HL-60 (cell line): ENCODE results near the gene EVI5.

Source experiments
- DNase-seq, 2 experiments: peaks; one replicate each; pipeline ENCODE4 v3.0.0-alpha.2; 2010 to 2020; ENCODE audit warnings: low read depth in 1 of 2, low spot score in 1 of 2
- H3K27ac ChIP-seq: fragments of 250-450 bp; sonication (Bioruptor Pico); replicated peaks from 2 replicates; pipeline ENCODE4 v1.5.1; 2020; ENCODE audit warnings: mild to moderate bottlenecking, moderate library complexity
- H3K27me3 ChIP-seq: fragments of 250-450 bp; sonication (Bioruptor Pico); 2 replicates; pipeline ENCODE4 v1.5.1; 2021; ENCODE audit warnings: mild to moderate bottlenecking, moderate library complexity; ENCODE audit not compliant: insufficient read depth, poor library complexity, severe bottlenecking
- H3K4me3 ChIP-seq: replicated peaks from 2 replicates; pipeline ENCODE4 v1.5.1; 2011; ENCODE audit warnings: mild to moderate bottlenecking, control low read depth, low read length; ENCODE audit not compliant: insufficient read depth
- GABPA ChIP-seq: IDR thresholded peaks from 2 replicates; pipeline ENCODE4 v1.6.1; 2012; ENCODE audit warnings: low read depth
- POLR2AphosphoS5 ChIP-seq: IDR thresholded peaks from 2 replicates; pipeline ENCODE4 v1.6.1; 2012; ENCODE audit warnings: low read depth
- REST ChIP-seq: IDR thresholded peaks from 2 replicates; pipeline ENCODE4 v1.6.1; 2012; ENCODE audit warnings: low read depth; ENCODE audit not compliant: insufficient replicate concordance
- SPI1 ChIP-seq: IDR thresholded peaks from 2 replicates; pipeline ENCODE4 v1.6.1; 2012; ENCODE audit warnings: low read depth, mild to moderate bottlenecking, borderline replicate concordance
- TF ChIP-seq, protein P1 (sequence below): IDR thresholded peaks from one replicate; pipeline ENCODE4 v1.5.1; 2011; ENCODE audit warnings: low read length, control low read depth, inconsistent platforms; ENCODE audit not compliant: insufficient read depth

The EVI5 gene

DNA sequence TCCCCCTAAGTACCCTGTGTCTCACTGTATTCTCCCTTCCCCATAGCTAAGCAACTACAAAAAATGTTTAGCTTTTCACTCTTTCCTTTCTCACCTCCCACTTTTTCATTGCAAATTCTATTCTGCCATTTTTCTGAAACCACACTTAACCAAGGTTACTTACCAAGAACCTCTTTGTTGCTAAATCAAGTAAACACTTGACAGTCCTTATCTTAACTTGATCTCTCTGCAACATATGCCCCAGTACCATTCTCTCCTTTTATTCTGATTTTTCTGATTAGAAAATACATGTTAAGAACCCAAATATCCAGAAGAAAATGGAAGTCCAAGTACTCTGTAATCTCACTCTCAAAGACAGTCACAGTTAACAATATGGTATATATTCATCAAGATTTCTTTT lies 16.0 kb downstream of the EVI5 start:
- no peak for TF ChIP-seq GABPA
- no peak for TF ChIP-seq SPI1
- TF ChIP-seq POLR2AphosphoS5, result no peak
- no peak for TF ChIP-seq REST
- TF ChIP-seq, protein P1, sequence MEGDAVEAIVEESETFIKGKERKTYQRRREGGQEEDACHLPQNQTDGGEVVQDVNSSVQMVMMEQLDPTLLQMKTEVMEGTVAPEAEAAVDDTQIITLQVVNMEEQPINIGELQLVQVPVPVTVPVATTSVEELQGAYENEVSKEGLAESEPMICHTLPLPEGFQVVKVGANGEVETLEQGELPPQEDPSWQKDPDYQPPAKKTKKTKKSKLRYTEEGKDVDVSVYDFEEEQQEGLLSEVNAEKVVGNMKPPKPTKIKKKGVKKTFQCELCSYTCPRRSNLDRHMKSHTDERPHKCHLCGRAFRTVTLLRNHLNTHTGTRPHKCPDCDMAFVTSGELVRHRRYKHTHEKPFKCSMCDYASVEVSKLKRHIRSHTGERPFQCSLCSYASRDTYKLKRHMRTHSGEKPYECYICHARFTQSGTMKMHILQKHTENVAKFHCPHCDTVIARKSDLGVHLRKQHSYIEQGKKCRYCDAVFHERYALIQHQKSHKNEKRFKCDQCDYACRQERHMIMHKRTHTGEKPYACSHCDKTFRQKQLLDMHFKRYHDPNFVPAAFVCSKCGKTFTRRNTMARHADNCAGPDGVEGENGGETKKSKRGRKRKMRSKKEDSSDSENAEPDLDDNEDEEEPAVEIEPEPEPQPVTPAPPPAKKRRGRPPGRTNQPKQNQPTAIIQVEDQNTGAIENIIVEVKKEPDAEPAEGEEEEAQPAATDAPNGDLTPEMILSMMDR, result no peak
- Histone ChIP-seq H3K4me3 (no peak overlapping the region), H3K27ac (no peak overlapping the region), H3K27me3 (no peaks in the 10 kb centered on the region)
- no peak for DNase-seq

GRCh38 chr1:92768296-92768695 lies 16.6 kb downstream of the EVI5 start:
- DNase-seq, result no peak
- H3K27ac ChIP-seq, result no peak overlapping the region
- no peaks in the 10 kb centered on the region for H3K27me3 ChIP-seq
- TF ChIP-seq, protein P1, result no peak
- TF ChIP-seq SPI1 (no peak), REST (no peak)
- H3K4me3 ChIP-seq, result no peak overlapping the region

- DNase-seq, result no peak
- no peak overlapping the region for H3K27ac ChIP-seq
- H3K27me3 ChIP-seq, result no peaks in the 10 kb centered on the region
- no peak overlapping the region for H3K4me3 ChIP-seq
- no peak for TF ChIP-seq GABPA
- TF ChIP-seq, protein P1, result no peak
Measured at GRCh38 chr1:92764116-92764515, 20.8 kb downstream of the EVI5 start.

- no peak for TF ChIP-seq SPI1
- TF ChIP-seq POLR2AphosphoS5, result no peak
- no peak for TF ChIP-seq REST
- TF ChIP-seq, protein P1, result no peak
- no peak for TF ChIP-seq GABPA
- H3K27ac ChIP-seq, result no peak overlapping the region
- no peaks in the 10 kb centered on the region for H3K27me3 ChIP-seq
- DNase-seq, result no peak
- no peak overlapping the region for H3K4me3 ChIP-seq
Measured at GRCh38 chr1:92762355-92762754, 22.6 kb downstream of the EVI5 start.
